HEK293 (cell line): Measurements from ENCODE around the gene KIFAP3.
"Not testable (repeated sequence)": the region's sequence is repeated elsewhere in the genome, so short reads cannot be mapped to it uniquely, and the experiment has no call there.

ENCODE experiments used
- CTCF ChIA-PET: fragments of 350-600 bp; formaldehyde crosslinking; extraction: SDS; loops from one replicate; lab custom pipeline; 2021; ENCODE audit warnings: antibody characterized with exemption; lab: Yijun Ruan, JAX
- POLR2A ChIA-PET: fragments of 300-600 bp; formaldehyde crosslinking; extraction: SDS; loops from one replicate; lab custom pipeline; 2020; ENCODE audit warnings: antibody characterized with exemption, inconsistent platforms; lab: Yijun Ruan, JAX
- H3K27ac ChIP-seq: fragments of 200-500 bp; sonication (Bioruptor generic); 2 replicates; pipeline ENCODE4 v1.5.1; 2014; ENCODE audit warnings: low read depth, low read length, control low read depth, inconsistent platforms; ENCODE audit errors: extremely low read depth
- H3K36me3 ChIP-seq, 2 experiments: fragments of 200-500 bp in 1 of 2; sonication (Bioruptor generic) in 1 of 2; 1 replicate in 1 of 2; 2 replicates in 1 of 2; pipeline ENCODE4 v1.5.1; 2014 to 2017; ENCODE audit warnings: inconsistent platforms in 2 of 2, low read length in 2 of 2; ENCODE audit not compliant: control insufficient read depth in 2 of 2, insufficient read depth in 1 of 2
- H3K4me1 ChIP-seq: fragments of 200-500 bp; sonication (Bioruptor generic); 2 replicates; pipeline ENCODE4 v1.5.1; 2014; ENCODE audit warnings: mild to moderate bottlenecking, low read length, inconsistent platforms; ENCODE audit not compliant: control insufficient read depth, insufficient read depth
- H3K4me3 ChIP-seq: 2 replicates; pipeline ENCODE4 v1.5.1; 2011; ENCODE audit warnings: low read depth, mild to moderate bottlenecking, control low read depth, low read length, moderate library complexity
- H3K9me3 ChIP-seq: fragments of 200-500 bp; sonication (Bioruptor generic); 2 replicates; pipeline ENCODE4 v1.5.1; 2014; ENCODE audit warnings: low read depth, low read length, inconsistent platforms; ENCODE audit not compliant: control insufficient read depth, insufficient read depth
- FEZF1 ChIP-seq: fragments of 450-650 bp; formaldehyde crosslinking; IDR thresholded peaks from 2 replicates; pipeline ENCODE4 v1.5.1; 2016; ENCODE audit warnings: missing biosample characterization, missing genetic modification characterization
- GLIS2 ChIP-seq: fragments of 450-650 bp; formaldehyde crosslinking; IDR thresholded peaks from 2 replicates; pipeline ENCODE4 v1.5.1; 2016; ENCODE audit warnings: missing biosample characterization, missing genetic modification characterization
- KLF16 ChIP-seq: fragments of 450-650 bp; formaldehyde crosslinking; IDR thresholded peaks from 2 replicates; pipeline ENCODE4 v1.5.1; 2017; ENCODE audit warnings: missing biosample characterization, missing genetic modification characterization
- OSR2 ChIP-seq: fragments of 450-650 bp; formaldehyde crosslinking; IDR thresholded peaks from 2 replicates; pipeline ENCODE4 v1.5.1; 2016; ENCODE audit warnings: missing biosample characterization, missing genetic modification characterization
- OVOL3 ChIP-seq: fragments of 450-650 bp; formaldehyde crosslinking; IDR thresholded peaks from 2 replicates; pipeline ENCODE4 v1.5.1; 2016; ENCODE audit warnings: missing biosample characterization, missing genetic modification characterization
- SALL2 ChIP-seq: fragments of 450-650 bp; formaldehyde crosslinking; IDR thresholded peaks from 2 replicates; pipeline ENCODE4 v1.5.0; 2017; ENCODE audit warnings: missing biosample characterization, mild to moderate bottlenecking, missing genetic modification characterization, borderline replicate concordance
- SCRT1 ChIP-seq: fragments of 450-650 bp; formaldehyde crosslinking; IDR thresholded peaks from 2 replicates; pipeline ENCODE4 v1.5.1; 2016; ENCODE audit warnings: missing biosample characterization, missing genetic modification characterization, borderline replicate concordance
- SCRT2 ChIP-seq: fragments of 450-650 bp; formaldehyde crosslinking; IDR thresholded peaks from 2 replicates; pipeline ENCODE4 v1.5.1; 2016; ENCODE audit warnings: missing biosample characterization, missing genetic modification characterization
- ZFHX2 ChIP-seq: fragments of 450-650 bp; formaldehyde crosslinking; conservative IDR thresholded peaks from 2 replicates; pipeline ENCODE4 v1.5.1; 2016; ENCODE audit warnings: missing biosample characterization, missing genetic modification characterization
- ZFP41 ChIP-seq: fragments of 450-650 bp; formaldehyde crosslinking; IDR thresholded peaks from 2 replicates; pipeline ENCODE4 v1.5.1; 2016; ENCODE audit warnings: missing biosample characterization, missing genetic modification characterization, borderline replicate concordance
- ZIC2 ChIP-seq: fragments of 450-650 bp; formaldehyde crosslinking; IDR thresholded peaks from 2 replicates; pipeline ENCODE4 v1.5.1; 2016; ENCODE audit warnings: missing biosample characterization, missing genetic modification characterization
- ZNF114 ChIP-seq: fragments of 450-650 bp; formaldehyde crosslinking; IDR thresholded peaks from 2 replicates; pipeline ENCODE4 v1.5.0; 2017; ENCODE audit warnings: missing biosample characterization, missing genetic modification characterization
- ZNF132 ChIP-seq: fragments of 450-650 bp; formaldehyde crosslinking; IDR thresholded peaks from 2 replicates; pipeline ENCODE4 v1.5.1; 2017; ENCODE audit warnings: missing biosample characterization, missing genetic modification characterization, borderline replicate concordance
- ZNF266 ChIP-seq: fragments of 450-650 bp; formaldehyde crosslinking; IDR thresholded peaks from 2 replicates; pipeline ENCODE4 v1.5.1; 2016; ENCODE audit warnings: missing biosample characterization, missing genetic modification characterization, low read depth
- ZNF324 ChIP-seq: fragments of 450-650 bp; formaldehyde crosslinking; IDR thresholded peaks from 2 replicates; pipeline ENCODE4 v1.5.1; 2016; ENCODE audit warnings: missing biosample characterization, missing genetic modification characterization
- ZNF660 ChIP-seq: fragments of 450-650 bp; IDR thresholded peaks from 2 replicates; pipeline ENCODE4 v1.5.1; 2018; ENCODE audit warnings: missing biosample characterization, mild to moderate bottlenecking, missing genetic modification characterization
- ZSCAN30 ChIP-seq: fragments of 450-650 bp; IDR thresholded peaks from 2 replicates; pipeline ENCODE4 v1.5.1; 2018; ENCODE audit warnings: missing biosample characterization, mild to moderate bottlenecking, missing genetic modification characterization, moderate library complexity
- ZSCAN4 ChIP-seq: fragments of 450-650 bp; formaldehyde crosslinking; IDR thresholded peaks from 2 replicates; pipeline ENCODE4 v1.5.1; 2017; ENCODE audit warnings: missing biosample characterization, missing genetic modification characterization
- TF ChIP-seq, protein P1 (sequence below): fragments of 450-650 bp; formaldehyde crosslinking; IDR thresholded peaks from 2 replicates; pipeline ENCODE4 v1.5.1; 2016; ENCODE audit warnings: missing biosample characterization, missing genetic modification characterization
- TF ChIP-seq, protein P2 (sequence below): fragments of 450-650 bp; formaldehyde crosslinking; IDR thresholded peaks from 2 replicates; pipeline ENCODE4 v1.5.1; 2016; ENCODE audit warnings: missing biosample characterization, missing genetic modification characterization
- TF ChIP-seq, protein P3 (sequence below): fragments of 450-650 bp; formaldehyde crosslinking; IDR thresholded peaks from 2 replicates; pipeline ENCODE4 v1.5.1; 2017; ENCODE audit warnings: missing biosample characterization, missing genetic modification characterization

KIFAP3 gene

DNA sequence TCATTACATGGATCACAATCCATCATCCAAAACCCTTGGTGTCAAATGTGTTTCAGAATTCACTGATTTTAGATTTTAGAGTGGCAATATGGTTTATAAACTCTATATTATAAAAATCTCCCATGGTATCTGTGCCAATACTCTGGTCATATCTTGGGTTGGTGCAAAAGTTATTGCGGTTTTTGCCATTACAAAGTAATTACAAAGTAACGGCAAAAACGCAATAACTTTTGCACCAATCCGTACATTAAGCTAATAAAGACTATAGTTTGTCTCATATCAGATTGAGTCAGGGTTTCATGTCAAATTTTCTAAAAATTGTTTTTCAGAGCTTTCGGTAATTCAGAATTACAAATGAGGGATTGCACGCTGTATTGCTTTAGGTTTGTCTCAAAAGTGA, 47.9 kb upstream of the KIFAP3 start:
- POLR2A ChIA-PET, result no interaction called here
- no peak for TF ChIP-seq ZNF114 (tag by site-specific recombination)
- TF ChIP-seq ZNF324 (tag by site-specific recombination), result no peak
- TF ChIP-seq KLF16 (tag by site-specific recombination), result no peak
- no peak for TF ChIP-seq ZNF132 (tag by site-specific recombination)
- H3K4me1 ChIP-seq, result no peaks in the 10 kb centered on the region
- H3K27ac ChIP-seq, result no peak overlapping the region
- H3K9me3 ChIP-seq, result no peaks in the 10 kb centered on the region
- H3K36me3 ChIP-seq, result no peaks in the 10 kb centered on the region
- CTCF ChIA-PET, result interaction anchor here (0.7 kb wide), 1 partner anchor 567 kb away, joined by 3 read pairs; no protein-coding TSS in a partner anchor
- no peak overlapping the region for H3K4me3 ChIP-seq

GRCh38 chr1:170114906-170115305, 40.4 kb upstream of the KIFAP3 start:
- Histone ChIP-seq H3K27ac (no peak overlapping the region), H3K9me3 (no peaks in the 10 kb centered on the region), H3K4me1 (no peaks in the 10 kb centered on the region), H3K4me3 (no peak overlapping the region), H3K36me3 (no peaks in the 10 kb centered on the region)
- ChIA-PET CTCF (no interaction called here), POLR2A (no interaction called here)
- TF ChIP-seq SALL2 (tag by site-specific recombination) (no peak), ZNF660 (tag by site-specific recombination) (no peak), ZSCAN4 (tag by site-specific recombination) (no peak)
- TF ChIP-seq, protein P1, sequence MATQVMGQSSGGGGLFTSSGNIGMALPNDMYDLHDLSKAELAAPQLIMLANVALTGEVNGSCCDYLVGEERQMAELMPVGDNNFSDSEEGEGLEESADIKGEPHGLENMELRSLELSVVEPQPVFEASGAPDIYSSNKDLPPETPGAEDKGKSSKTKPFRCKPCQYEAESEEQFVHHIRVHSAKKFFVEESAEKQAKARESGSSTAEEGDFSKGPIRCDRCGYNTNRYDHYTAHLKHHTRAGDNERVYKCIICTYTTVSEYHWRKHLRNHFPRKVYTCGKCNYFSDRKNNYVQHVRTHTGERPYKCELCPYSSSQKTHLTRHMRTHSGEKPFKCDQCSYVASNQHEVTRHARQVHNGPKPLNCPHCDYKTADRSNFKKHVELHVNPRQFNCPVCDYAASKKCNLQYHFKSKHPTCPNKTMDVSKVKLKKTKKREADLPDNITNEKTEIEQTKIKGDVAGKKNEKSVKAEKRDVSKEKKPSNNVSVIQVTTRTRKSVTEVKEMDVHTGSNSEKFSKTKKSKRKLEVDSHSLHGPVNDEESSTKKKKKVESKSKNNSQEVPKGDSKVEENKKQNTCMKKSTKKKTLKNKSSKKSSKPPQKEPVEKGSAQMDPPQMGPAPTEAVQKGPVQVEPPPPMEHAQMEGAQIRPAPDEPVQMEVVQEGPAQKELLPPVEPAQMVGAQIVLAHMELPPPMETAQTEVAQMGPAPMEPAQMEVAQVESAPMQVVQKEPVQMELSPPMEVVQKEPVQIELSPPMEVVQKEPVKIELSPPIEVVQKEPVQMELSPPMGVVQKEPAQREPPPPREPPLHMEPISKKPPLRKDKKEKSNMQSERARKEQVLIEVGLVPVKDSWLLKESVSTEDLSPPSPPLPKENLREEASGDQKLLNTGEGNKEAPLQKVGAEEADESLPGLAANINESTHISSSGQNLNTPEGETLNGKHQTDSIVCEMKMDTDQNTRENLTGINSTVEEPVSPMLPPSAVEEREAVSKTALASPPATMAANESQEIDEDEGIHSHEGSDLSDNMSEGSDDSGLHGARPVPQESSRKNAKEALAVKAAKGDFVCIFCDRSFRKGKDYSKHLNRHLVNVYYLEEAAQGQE (tag by site-specific recombination), result peak; percentile 95
- TF ChIP-seq, protein P2, sequence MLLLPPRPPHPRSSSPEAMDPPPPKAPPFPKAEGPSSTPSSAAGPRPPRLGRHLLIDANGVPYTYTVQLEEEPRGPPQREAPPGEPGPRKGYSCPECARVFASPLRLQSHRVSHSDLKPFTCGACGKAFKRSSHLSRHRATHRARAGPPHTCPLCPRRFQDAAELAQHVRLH (tag by site-specific recombination), result no peak

DNA sequence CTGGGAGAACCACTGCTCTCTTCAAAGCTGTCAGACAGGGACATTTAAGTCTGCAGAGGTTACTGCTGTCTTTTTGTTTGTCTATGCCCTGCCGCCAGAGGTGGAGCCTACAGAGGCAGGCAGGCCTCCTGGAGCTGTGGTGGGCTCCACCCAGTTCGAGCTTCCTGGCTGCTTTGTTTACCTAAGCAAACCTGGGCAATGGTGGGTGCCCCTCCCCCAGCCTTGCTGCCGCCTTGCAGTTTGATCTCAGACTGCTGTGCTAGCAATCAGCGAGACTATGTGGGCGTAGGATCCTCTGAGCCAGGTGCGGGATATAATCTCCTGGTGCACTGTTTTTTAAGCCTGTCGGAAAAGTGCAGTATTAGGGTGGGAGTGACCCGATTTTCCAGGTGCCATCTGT, 38.6 kb upstream of the KIFAP3 start:
- POLR2A ChIA-PET, H3K4me1 ChIP-seq, H3K27ac ChIP-seq, CTCF ChIA-PET, H3K9me3 ChIP-seq, H3K4me3 ChIP-seq, H3K36me3 ChIP-seq: not testable (repeated sequence)

DNA sequence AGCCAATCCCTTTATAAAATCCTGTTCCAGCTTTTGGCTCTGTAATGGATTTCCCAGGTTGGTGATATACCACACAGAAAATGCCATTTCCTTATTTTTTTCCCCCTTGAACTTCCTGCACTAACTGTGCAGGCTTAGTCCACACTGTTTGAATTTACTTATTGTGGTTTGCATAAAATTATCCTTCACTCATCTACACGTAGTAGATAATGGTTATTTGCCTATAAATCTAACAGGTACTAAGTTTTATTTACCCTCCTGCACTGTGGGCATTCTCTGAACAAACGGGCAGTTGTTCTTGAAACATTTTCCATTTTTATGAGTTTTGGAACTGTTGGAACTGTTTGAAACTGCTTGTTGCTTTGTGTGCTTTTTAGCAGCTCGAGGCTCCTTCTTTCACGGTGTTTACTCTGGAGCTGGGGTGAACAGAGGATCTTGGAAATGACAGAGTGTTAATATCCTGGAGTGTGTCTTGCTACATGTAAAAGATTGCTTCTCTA, 23.0 kb upstream of the KIFAP3 start:
- Histone ChIP-seq H3K4me1 (peaks cover 22% of the 10 kb centered on the region), H3K36me3 (no peaks in the 10 kb centered on the region), H3K27ac (peak overlapping the region; percentile 68), H3K9me3 (no peaks in the 10 kb centered on the region), H3K4me3 (no peak overlapping the region)
- CTCF ChIA-PET, result no interaction called here
- POLR2A ChIA-PET, result no interaction called here
- no peak for TF ChIP-seq ZSCAN30 (tag by site-specific recombination)
- no peak for TF ChIP-seq ZFP41 (tag by site-specific recombination)
- 0 out of 2 replicates have a peak, but pooled peaks have one; percentile 20 for TF ChIP-seq ZIC2 (tag by site-specific recombination)
- TF ChIP-seq, protein P3, sequence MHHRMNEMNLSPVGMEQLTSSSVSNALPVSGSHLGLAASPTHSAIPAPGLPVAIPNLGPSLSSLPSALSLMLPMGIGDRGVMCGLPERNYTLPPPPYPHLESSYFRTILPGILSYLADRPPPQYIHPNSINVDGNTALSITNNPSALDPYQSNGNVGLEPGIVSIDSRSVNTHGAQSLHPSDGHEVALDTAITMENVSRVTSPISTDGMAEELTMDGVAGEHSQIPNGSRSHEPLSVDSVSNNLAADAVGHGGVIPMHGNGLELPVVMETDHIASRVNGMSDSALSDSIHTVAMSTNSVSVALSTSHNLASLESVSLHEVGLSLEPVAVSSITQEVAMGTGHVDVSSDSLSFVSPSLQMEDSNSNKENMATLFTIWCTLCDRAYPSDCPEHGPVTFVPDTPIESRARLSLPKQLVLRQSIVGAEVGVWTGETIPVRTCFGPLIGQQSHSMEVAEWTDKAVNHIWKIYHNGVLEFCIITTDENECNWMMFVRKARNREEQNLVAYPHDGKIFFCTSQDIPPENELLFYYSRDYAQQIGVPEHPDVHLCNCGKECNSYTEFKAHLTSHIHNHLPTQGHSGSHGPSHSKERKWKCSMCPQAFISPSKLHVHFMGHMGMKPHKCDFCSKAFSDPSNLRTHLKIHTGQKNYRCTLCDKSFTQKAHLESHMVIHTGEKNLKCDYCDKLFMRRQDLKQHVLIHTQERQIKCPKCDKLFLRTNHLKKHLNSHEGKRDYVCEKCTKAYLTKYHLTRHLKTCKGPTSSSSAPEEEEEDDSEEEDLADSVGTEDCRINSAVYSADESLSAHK (tag by site-specific recombination), result peak; percentile 97
- TF ChIP-seq ZNF266 (tag by site-specific recombination), result no peak
- no peak for TF ChIP-seq ZFHX2 (tag by site-specific recombination)
- peak; percentile 75 for TF ChIP-seq FEZF1
- TF ChIP-seq SCRT2 (tag by site-specific recombination), result peak; percentile 83
- TF ChIP-seq OVOL3 (tag by site-specific recombination), result 0 out of 2 replicates have a peak, but pooled peaks have one; percentile 35
- peak; percentile 95 for TF ChIP-seq SCRT1 (tag by site-specific recombination)
- peak; percentile 33; the same call in 1 of the 2 replicates for TF ChIP-seq OSR2 (tag by site-specific recombination)
- no peak for TF ChIP-seq GLIS2
